Immature natural killer cell (primary cell): Measurements from ENCODE around the gene LHX4. TPM values are rescaled to one million over a fixed set of nuclear protein-coding genes. Genes with fewer than 3 reads are reported as not detected.

ENCODE experiments used
- DNase-seq, 3 donors: peaks; one replicate each; pipeline ENCODE4 v3.0.0; 2022; ENCODE audit warnings: mixed read lengths in 1 of 3
- H3K27ac Mint-ChIP-seq, 6 donors: one replicate each; pipeline ENCODE4 v1.8.0; 2020; ENCODE audit warnings: mixed read lengths in 6 of 6, mild to moderate bottlenecking in 5 of 6, inconsistent platforms in 4 of 6, moderate library complexity in 3 of 6
- H3K27me3 Mint-ChIP-seq, 3 donors: one replicate each; pipeline ENCODE4 v1.8.0; 2020 to 2021; ENCODE audit warnings: low read depth in 3 of 3, mild to moderate bottlenecking in 3 of 3, mixed read lengths in 3 of 3, moderate library complexity in 3 of 3, inconsistent platforms in 1 of 3
- H3K36me3 Mint-ChIP-seq, 3 donors: one replicate each; pipeline ENCODE4 v1.8.0; 2020; ENCODE audit warnings: mixed read lengths in 3 of 3, inconsistent platforms in 2 of 3, mild to moderate bottlenecking in 2 of 3
- H3K4me1 Mint-ChIP-seq, 2 donors: one replicate each; pipeline ENCODE4 v1.8.0; 2020; ENCODE audit warnings: inconsistent platforms in 2 of 2, mild to moderate bottlenecking in 2 of 2, mixed read lengths in 2 of 2, moderate library complexity in 1 of 2
- H3K4me3 Mint-ChIP-seq, 5 donors: one replicate each; pipeline ENCODE4 v1.8.0; 2020; ENCODE audit warnings: mild to moderate bottlenecking in 5 of 5, mixed read lengths in 5 of 5, inconsistent platforms in 3 of 5, moderate library complexity in 3 of 5
- H3K9me3 Mint-ChIP-seq, 6 donors: one replicate each; pipeline ENCODE4 v1.8.0; 2020; ENCODE audit warnings: mild to moderate bottlenecking in 6 of 6, mixed read lengths in 6 of 6, inconsistent platforms in 4 of 6, moderate library complexity in 3 of 6
- polyA plus RNA-seq, 3 donors: library from polyadenylated mRNA; unstranded; fragments of 300-500 nt; fragmentation: Illumina TruSeq; gene quantifications; one replicate each; pipeline ENCODE4 v1.2.3, GENCODE V29; 2021

Gene LHX4
- polyA plus RNA-seq, 3 donors from 2014 or later: 0.25 TPM; not detected in 2

DNA sequence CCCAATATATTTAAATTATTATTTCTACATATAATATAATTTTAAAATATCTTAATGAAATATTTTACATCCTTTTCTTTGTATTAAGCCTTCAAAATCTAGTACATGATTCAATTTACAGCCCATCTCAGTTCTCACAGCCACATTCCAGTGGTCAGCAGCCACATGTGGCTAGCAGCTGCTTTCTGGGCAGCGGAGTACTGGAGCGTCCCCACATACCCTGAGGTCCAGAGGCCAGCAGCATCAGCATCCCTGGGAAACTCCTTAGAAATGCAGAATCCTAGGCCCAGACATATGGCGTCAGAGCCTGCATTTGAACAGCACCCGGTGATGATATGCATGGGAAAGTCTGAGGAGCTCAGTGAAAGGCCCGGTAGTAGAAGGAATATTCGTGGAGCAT lies 8.6 kb upstream of the LHX4 start:
- no peak overlapping the region for H3K27ac Mint-ChIP-seq

DNA sequence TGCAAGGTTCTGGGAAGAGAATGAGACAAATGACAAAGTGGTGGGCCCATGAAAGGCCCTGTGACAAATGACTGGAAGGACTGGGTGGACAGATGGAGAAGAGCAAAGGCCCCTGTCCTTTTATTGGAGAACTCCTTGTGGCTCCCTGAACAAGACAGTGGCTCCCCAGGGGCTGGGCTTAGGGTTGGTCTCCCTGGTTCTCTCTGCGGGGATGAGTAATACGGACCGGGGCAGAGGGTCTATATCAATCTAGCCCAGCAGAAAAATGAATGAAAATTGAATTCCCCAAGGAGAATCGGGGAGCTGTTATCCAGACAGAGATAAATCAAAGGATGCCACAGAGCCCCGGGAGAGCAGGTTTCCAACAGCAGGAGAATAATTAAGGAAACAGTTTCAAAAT lies 5.2 kb upstream of the LHX4 start:
- H3K27me3 Mint-ChIP-seq: peaks cover 11 to 35% (median 12%) of the 10 kb centered on the region in 3 donors
- no peak overlapping the region for H3K27ac Mint-ChIP-seq
- DNase-seq: no peak
- H3K9me3 Mint-ChIP-seq: peaks cover 0 to 2% (median 0%) of the 10 kb centered on the region in 6 donors
- peaks cover 9 to 11% of the 10 kb centered on the region in 2 donors for H3K4me1 Mint-ChIP-seq
- H3K4me3 Mint-ChIP-seq: no peak overlapping the region
- no peaks in the 10 kb centered on the region for H3K36me3 Mint-ChIP-seq

More for the DNA sequence above, 8.6 kb upstream of the LHX4 start:
- Mint-ChIP-seq H3K4me3 (no peak overlapping the region), H3K9me3 (peaks cover 0 to 2% (median 0%) of the 10 kb centered on the region in 6 donors), H3K4me1 (no peaks in the 10 kb centered on the region), H3K27me3 (peaks cover 7 to 15% (median 15%) of the 10 kb centered on the region in 3 donors), H3K36me3 (no peaks in the 10 kb centered on the region)
- no peak for DNase-seq

DNA sequence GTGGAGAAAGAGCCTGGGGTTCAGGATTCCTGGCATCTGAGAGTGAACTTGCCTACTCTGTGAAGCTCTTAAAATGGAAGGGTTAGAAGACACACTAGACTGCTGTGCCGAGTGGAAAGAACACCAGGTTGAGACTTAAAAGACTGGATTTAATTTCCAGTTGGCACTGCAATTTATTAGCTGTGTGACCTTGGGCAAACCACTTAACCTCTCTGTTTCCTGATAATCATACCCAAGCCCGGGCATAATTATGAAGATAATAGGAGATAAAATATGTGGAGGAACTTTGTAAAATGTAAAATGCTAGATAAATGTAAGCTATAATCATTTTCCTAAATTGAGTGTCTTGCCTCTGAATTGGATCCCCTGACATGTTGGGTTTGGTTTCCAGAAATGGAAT lies 4.7 kb upstream of the LHX4 start:
- Mint-ChIP-seq H3K27ac (no peak overlapping the region), H3K4me1 (peaks cover 10 to 11% of the 10 kb centered on the region in 2 donors), H3K27me3 (peaks cover 10 to 35% (median 12%) of the 10 kb centered on the region in 3 donors), H3K36me3 (no peaks in the 10 kb centered on the region), H3K9me3 (peaks cover 0 to 2% (median 0%) of the 10 kb centered on the region in 6 donors), H3K4me3 (no peak overlapping the region)
- DNase-seq: no peak

DNA sequence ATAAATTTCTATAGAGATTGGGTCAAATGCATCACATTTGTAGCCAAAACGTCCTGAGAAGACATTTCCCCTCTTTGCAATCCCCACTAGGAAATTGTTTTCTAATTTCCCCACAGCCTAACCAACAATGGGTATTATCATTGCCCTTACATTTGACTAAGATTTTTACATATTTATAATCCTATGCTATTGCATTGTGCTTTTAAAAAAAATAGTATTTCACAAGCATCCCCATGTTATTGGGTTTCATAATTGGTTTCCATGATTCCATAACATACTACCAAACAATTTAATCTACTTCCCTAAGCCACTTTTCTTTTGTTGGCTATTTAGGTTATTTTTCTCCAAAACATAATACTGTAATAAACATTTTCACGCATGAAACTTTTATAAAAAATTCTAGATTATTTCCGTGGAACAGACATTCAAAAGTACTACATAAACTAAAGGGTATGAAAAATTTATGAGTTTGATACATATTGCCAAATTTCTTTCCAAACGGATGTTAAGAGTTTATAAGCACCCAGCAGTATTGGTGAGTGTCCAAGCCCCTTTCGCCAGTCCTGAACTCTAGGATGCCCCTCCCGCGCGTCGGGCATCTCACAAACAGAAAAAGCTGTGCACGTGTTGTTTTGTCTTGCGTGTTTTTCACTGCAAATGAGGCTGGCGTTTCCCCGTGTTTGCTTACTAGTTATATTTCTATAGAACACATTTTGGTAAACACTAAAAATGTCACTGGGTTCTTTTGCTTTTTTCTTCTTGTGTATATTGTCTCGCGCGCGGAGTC lies 2.0 kb upstream of the LHX4 start:
- Mint-ChIP-seq H3K36me3 (no peaks in the 10 kb centered on the region), H3K4me3 (peak overlapping the region; percentile 72 to 79 (median 75)), H3K4me1 (peaks cover 20% of the 10 kb centered on the region in 2 donors), H3K9me3 (peaks cover 0 to 2% (median 0%) of the 10 kb centered on the region in 6 donors), H3K27me3 (peaks cover 16 to 40% (median 25%) of the 10 kb centered on the region in 3 donors), H3K27ac (no peak overlapping the region)
- DNase-seq: no peak

DNA sequence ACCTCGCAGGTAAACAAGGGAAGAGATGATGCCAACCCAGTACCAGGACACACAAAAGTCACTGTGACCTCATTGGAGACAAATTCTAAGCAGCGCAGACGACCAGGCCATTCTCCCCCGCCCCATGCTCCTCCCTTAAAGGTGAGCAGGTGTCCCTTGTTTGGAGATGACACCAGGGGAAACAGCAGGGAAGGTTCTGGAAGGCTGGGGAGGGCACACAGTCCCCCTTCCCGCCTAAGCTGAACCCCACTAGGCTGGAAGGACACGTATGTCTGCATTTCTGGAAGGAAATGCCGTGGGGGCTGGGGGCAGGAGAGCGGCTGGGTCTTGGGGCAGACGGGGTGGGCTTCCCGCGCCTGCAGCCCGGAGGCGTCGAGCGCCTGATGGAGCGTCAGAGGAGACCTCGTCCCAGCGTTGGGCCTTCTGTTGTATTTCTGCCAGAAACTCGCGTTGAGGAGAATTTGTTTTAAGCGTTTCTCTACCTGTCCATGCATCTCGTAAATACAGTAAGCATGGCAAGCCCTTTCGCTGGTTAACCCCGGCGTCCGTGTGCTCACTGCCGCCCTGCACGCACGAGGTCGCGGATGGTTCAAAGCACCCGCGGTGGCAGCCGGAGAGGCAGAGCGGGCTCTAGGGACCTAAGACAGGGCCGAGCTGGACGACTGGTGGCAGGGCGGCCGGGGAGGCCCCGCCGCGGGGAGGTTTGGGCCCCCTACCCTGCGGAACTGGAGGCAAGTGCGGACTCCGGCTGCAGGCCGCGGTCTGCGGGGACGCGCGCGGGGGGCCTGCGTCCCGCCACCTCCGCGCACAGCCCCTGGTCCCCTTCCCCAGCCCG lies 1.2 kb upstream of the LHX4 start:
- peak in 1 of 3 donors; percentile 18 for DNase-seq
- Mint-ChIP-seq H3K9me3 (peaks cover 0 to 2% (median 0%) of the 10 kb centered on the region in 6 donors), H3K27ac (no peak overlapping the region), H3K36me3 (no peaks in the 10 kb centered on the region), H3K4me3 (peak overlapping the region; percentile 72 to 79 (median 75)), H3K4me1 (peaks cover 21 to 23% of the 10 kb centered on the region in 2 donors), H3K27me3 (peaks cover 13 to 38% (median 27%) of the 10 kb centered on the region in 3 donors)

DNA sequence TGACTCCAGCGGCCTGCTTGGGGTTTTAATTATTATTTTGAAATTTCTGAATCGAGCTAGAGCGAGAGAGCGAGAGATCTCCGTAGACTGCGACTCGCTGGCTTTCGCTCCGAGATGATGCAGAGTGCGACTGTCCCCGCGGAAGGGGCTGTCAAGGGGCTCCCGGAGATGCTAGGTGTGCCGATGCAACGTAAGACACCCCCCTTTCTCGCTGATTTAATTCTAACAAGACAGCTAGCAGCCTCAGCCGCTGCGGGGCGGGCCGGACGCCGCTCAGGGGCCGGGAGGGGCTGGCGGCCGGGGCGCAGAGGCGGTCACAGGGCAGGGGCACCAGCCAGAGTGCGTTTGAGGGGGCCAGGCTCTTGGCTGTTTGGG lies 339 bp downstream of the LHX4 start:
- no peaks in the 10 kb centered on the region for H3K36me3 Mint-ChIP-seq
- peaks cover 0 to 2% (median 0%) of the 10 kb centered on the region in 6 donors for H3K9me3 Mint-ChIP-seq
- peaks cover 28 to 30% of the 10 kb centered on the region in 2 donors for H3K4me1 Mint-ChIP-seq
- peaks cover 16 to 36% (median 35%) of the 10 kb centered on the region in 3 donors for H3K27me3 Mint-ChIP-seq
- DNase-seq: peak in 1 of 3 donors; percentile 21
- peak overlapping the region; percentile 75 to 85 (median 81) for H3K4me3 Mint-ChIP-seq
- H3K27ac Mint-ChIP-seq: no peak overlapping the region

DNA sequence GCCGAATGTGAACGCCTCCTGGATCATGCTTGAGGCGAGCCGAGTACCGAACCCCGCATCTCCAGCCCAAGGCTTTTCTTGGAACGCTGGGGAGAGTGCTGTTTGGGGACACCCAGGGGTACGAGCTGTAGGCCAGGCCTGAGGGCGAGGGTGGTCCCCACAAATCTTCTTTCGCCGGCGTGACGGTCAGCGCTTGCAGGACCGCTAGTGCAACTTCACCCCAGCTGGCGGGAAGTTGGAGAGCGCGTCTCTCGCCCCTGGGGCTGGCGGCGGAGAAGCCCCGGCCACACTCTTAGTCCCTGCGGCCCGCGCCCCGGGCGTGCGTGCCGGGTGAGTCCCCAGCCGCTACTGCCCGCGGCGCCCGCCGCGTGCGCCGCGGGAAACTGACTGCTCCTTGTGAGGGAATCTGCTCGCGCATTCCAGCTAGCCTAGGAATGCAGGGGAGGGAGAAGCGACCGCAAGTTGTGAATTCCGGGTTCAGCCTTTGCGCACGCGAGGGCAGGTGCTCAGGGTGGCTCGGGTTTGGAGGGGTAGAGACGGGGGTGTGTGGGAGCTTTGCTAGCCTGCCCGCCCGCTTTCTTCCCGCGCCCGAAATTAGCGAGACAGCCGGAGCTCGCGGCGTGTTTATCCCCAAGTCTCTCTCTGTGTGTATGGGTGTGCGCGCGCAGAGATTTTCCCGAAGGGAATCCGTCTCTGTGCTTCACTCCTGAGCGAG lies 884 bp downstream of the LHX4 start:
- Mint-ChIP-seq H3K27ac (no peak overlapping the region), H3K4me1 (peaks cover 28 to 35% of the 10 kb centered on the region in 2 donors), H3K36me3 (no peaks in the 10 kb centered on the region), H3K9me3 (peaks cover 0 to 2% (median 0%) of the 10 kb centered on the region in 6 donors), H3K4me3 (peak overlapping the region; percentile 75 to 85 (median 81)), H3K27me3 (peaks cover 18 to 39% (median 37%) of the 10 kb centered on the region in 3 donors)
- DNase-seq: peak in 1 of 3 donors; percentile 22

DNA sequence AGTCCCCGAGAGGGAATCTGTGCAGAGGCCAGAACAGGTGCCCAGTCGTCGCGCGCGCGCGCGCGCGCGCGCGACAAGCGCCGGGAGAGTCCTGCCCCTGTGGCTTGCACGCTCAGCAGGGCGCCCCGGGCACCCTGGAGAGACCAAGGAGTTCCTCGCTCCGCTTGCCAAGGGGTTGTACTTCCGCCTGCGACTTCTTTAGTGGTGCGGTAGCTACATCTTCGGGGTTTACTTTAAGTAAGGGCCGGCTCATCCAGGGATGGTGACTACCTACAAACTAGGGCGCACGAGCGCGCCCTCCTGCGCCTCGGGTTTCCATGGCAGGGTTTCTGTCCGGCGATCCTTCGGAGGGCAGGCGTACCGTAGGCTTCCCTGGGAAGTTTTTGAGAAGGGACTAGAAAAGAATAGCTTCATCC lies 1.4 kb downstream of the LHX4 start:
- peaks cover 28 to 37% of the 10 kb centered on the region in 2 donors for H3K4me1 Mint-ChIP-seq

DNA sequence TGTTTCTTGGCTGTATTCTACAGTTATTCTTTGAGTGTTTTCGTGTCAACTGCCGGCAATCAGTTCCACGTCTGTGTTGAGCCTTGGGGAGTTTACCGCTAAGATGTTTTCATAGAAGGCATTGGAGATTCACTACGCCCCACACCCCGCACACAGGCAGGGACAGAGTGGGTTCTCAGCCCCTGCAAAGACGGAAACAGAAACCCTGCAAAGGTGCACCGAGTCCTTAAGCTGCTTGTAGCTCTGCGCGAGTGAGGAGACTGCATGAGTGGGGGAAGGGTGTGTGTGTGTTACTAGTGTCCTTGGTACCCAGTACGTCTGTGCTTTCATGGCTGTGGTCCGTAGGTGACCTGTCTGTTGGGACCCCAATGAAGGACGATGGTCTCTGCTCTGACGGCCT lies 1.9 kb downstream of the LHX4 start:
- Mint-ChIP-seq H3K36me3 (no peaks in the 10 kb centered on the region), H3K27ac (no peak overlapping the region), H3K4me1 (peaks cover 28 to 37% of the 10 kb centered on the region in 2 donors), H3K27me3 (peaks cover 18 to 41% (median 34%) of the 10 kb centered on the region in 3 donors), H3K9me3 (no peaks in the 10 kb centered on the region), H3K4me3 (peak overlapping the region; percentile 54 to 72 (median 63))
- no peak for DNase-seq

More for the DNA sequence above, 1.4 kb downstream of the LHX4 start:
- peak in 1 of 3 donors; percentile 14 for DNase-seq
- no peaks in the 10 kb centered on the region for H3K36me3 Mint-ChIP-seq
- H3K27me3 Mint-ChIP-seq: peaks cover 19 to 41% (median 38%) of the 10 kb centered on the region in 3 donors
- peak overlapping the region; percentile 54 to 72 (median 63) for H3K4me3 Mint-ChIP-seq
- no peaks in the 10 kb centered on the region for H3K9me3 Mint-ChIP-seq
- H3K27ac Mint-ChIP-seq: no peak overlapping the region

DNA sequence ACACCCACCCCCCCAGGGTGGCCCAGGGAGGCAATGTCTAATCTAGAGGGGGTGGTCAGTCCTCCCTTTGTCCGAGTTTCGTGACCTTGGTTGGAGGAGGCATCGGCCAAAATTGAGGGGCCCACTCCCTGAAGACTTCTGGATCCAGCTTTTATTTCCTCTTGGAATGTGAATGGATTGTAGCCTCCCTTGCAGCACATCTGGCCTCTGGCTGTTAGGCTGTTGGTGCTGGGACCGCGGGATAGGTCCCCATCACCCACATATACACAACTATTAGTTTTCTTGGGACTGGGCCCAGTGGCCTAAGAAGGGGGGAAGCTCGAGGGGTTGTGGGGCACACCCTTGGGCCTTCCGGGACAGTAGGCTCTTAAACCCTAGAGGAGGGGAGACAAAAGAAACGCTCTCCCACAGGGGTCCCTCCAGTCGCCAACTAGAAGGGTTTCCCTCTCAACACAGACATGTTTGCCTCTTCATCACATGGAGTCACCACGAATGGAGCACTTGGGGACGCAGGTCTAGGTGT lies 2.5 kb downstream of the LHX4 start:
- Mint-ChIP-seq H3K27ac (no peak overlapping the region), H3K4me1 (peaks cover 28 to 37% of the 10 kb centered on the region in 2 donors), H3K27me3 (peaks cover 19 to 41% (median 37%) of the 10 kb centered on the region in 3 donors), H3K4me3 (peak overlapping the region in 3 of 5 donors; percentile 62 to 72 (median 66)), H3K9me3 (no peaks in the 10 kb centered on the region), H3K36me3 (no peaks in the 10 kb centered on the region)
- no peak for DNase-seq

DNA sequence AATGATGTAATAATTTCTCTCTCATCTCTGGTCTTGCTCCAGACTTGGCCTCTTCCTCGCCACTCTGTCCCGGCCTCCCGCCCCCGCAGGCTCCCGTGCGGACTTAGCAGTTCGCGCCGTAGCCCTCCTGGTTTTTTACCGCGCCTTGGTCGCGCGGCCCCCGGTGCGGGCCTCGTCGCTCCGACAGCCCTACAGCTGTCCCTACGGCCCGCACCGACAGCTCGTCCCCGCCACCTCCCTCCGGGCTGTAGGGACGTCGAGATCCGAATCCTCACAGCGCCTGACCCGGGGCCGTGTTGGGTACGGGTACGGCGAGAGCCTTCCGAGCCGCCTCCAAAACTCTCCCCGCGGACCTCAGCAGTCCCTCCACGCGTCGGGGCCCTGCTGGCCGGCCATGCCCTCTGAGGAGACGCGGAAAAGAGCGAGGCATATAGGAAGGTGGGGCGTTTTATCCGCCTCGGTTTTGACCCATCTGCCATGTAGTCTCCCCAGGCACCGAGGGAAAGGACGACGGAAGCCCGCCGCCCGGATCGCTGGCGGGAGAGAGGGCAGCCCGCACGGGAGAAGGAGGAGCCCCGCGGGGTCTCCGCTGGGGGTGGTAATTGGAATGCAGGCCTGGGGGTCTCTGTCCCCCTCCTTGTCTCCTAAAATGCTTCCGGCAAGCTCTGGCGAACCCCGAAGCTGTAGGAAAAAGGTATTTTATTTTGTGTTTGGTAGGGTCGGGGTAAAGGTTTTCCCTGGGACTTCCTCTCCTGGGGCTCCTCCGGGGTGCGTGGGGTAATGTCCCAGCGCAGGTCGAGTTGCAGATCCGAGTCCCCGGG lies 3.3 kb downstream of the LHX4 start:
- no peaks in the 10 kb centered on the region for H3K9me3 Mint-ChIP-seq
- peaks cover 25 to 32% of the 10 kb centered on the region in 2 donors for H3K4me1 Mint-ChIP-seq
- no peak overlapping the region for H3K4me3 Mint-ChIP-seq
- no peak overlapping the region for H3K27ac Mint-ChIP-seq
- DNase-seq: no peak
- H3K36me3 Mint-ChIP-seq: no peaks in the 10 kb centered on the region
- peaks cover 20 to 44% (median 33%) of the 10 kb centered on the region in 3 donors for H3K27me3 Mint-ChIP-seq

DNA sequence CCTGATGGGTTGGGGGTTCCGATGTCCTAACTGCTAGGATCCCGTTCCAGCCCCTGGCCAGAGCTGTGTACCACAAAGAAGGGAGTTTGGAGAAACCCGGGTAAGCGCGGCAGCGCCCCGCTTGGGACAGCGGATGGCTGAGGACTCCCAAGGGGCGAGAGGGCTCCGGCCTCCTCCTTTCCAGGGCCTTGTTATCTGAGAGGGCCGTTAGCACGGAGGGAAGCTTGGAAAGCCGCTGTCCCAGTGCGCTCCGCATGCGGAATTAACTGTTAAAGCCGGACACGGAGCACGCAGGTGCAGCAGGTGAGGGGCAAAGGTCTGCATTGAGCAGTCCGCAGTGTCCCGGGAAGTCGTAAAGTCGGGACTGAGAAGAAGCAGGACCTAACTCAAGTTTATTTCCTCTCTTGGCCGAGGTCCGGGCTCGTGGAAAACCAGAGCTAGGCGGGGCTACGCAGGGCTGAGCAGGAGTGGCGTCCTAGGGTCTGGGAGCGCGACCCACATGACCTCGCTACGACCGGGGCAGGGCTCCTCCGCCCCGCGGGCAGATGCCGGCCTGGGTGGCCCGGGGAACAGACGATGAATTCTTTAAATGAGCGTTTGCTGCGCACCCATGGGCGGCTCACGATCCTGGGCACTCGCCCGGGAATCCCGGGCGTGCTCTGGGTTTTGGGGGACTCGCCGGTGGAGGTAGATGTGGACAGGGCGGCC lies 4.5 kb downstream of the LHX4 start:
- Mint-ChIP-seq H3K27me3 (peaks cover 22 to 50% (median 33%) of the 10 kb centered on the region in 3 donors), H3K4me3 (peak overlapping the region in 2 of 5 donors; percentile 21 to 48), H3K36me3 (no peaks in the 10 kb centered on the region), H3K4me1 (peaks cover 18 to 26% of the 10 kb centered on the region in 2 donors), H3K27ac (no peak overlapping the region), H3K9me3 (no peaks in the 10 kb centered on the region)
- no peak for DNase-seq
